Esophagus squamous epithelium (tissue), 5 donors: Measurements from ENCODE around the gene PLD6. TPM values are rescaled to one million over a fixed set of nuclear protein-coding genes. Genes with fewer than 3 reads are reported as not detected.
A peak's percentile ranks its signal among the peaks of the same experiment; 100 is the strongest.
"Not testable (repeated sequence)": the region's sequence is repeated elsewhere in the genome, so short reads cannot be mapped to it uniquely, and the experiment has no call there.

Experiments
- DNase-seq: peaks from one replicate; lab custom pipeline; 2025; lab: John Stamatoyannopoulos, UW
- H3K27ac ChIP-seq, 4 donors: fragments of 200-600 bp; sonication (generic); one replicate each; pipeline ENCODE4 v1.5.1; 2016 to 2019; ENCODE audit warnings: mild to moderate bottlenecking in 1 of 4
- H3K27me3 ChIP-seq, 4 donors: fragments of 200-600 bp; sonication (generic); 1 replicate in 3 of 4; 2 replicates in 1 of 4; pipeline versions ENCODE4 v1.5.1 to v1.6.0; 2017 to 2021; ENCODE audit warnings: antibody characterized with exemption in 1 of 4
- H3K36me3 ChIP-seq, 3 donors: fragments of 200-600 bp; sonication (generic); one replicate each; pipeline ENCODE4 v1.5.1; 2016 to 2019
- H3K4me1 ChIP-seq, 3 donors: fragments of 200-600 bp; sonication (generic); one replicate each; pipeline ENCODE4 v1.5.1; 2017 to 2019
- H3K4me3 ChIP-seq, 4 donors: fragments of 200-600 bp; sonication (generic); 1 replicate in 3 of 4; 2 replicates in 1 of 4; pipeline ENCODE4 v1.5.1; 2016 to 2019; ENCODE audit warnings: mild to moderate bottlenecking in 2 of 4, moderate library complexity in 1 of 4
- H3K9me3 ChIP-seq, 3 donors: fragments of 200-600 bp; sonication (generic); one replicate each; pipeline ENCODE4 v1.5.1; 2016 to 2019
- CTCF ChIP-seq, 6 experiments: fragments of 450-650 bp in 4 of 6; fragments of 200-600 bp in 2 of 6; sonication (generic) in 2 of 6; IDR thresholded peaks; one replicate each; pipeline ENCODE4 v1.5.1; 2016 to 2019; ENCODE audit warnings: antibody characterized with exemption in 6 of 6, mild to moderate bottlenecking in 4 of 6, moderate library complexity in 4 of 6
- POLR2A ChIP-seq, 4 donors: fragments of 450-650 bp; IDR thresholded peaks; one replicate each; pipeline ENCODE4 v1.6.1; 2017; ENCODE audit warnings: antibody characterized with exemption in 4 of 4, mild to moderate bottlenecking in 4 of 4, moderate library complexity in 3 of 4
- WGBS, 2 donors: methylation state at CpG; one replicate each; pipeline ENCODE4 v1.1.5; 2018; 5-methylcytosine and 5-hydroxymethylcytosine counted together
- intact Hi-C: fragments of 100-400 bp; cut with DNase I; formaldehyde crosslinking; loops from one replicate; pipeline ENCODE4 v1.15.0; 2022
- total RNA-seq, 4 donors: library from RNA; depleted of rRNA; stranded (reverse); fragments of >200 nt; gene quantifications; one replicate each; pipeline ENCODE4 v1.1.0, GENCODE V29; 2016
- donor health status: DM: yes; HTN: yes; CAD: no.

The PLD6 gene
- total RNA-seq, 4 donors from 2014 or later = 0.45 to 1.9 (median 0.95) TPM

- Histone ChIP-seq H3K9me3 (no peaks in the 10 kb centered on the region), H3K27me3 (no peaks in the 10 kb centered on the region), H3K36me3 (peaks cover 0 to 38% (median 3%) of the 10 kb centered on the region in 3 donors), H3K4me3 (no peak overlapping the region), H3K4me1 (peaks cover 8 to 76% (median 29%) of the 10 kb centered on the region in 3 donors), H3K27ac (no peak overlapping the region)
- TF ChIP-seq CTCF (IDR thresholded peaks at IDR 0.05) = no peak
- TF ChIP-seq POLR2A (IDR thresholded peaks at IDR 0.05) = no peak
- WGBS, 2 donors = 92 to 97% methylated on average over 4 of the region's 4 CpGs
- intact Hi-C loops = no loop called here
- DNase-seq = no peak
These were observed 17.5 kb downstream of the PLD6 start for GRCh38 chr17:17188586-17188985.

- no peak overlapping the region for H3K4me3 ChIP-seq
- DNase-seq = no peak
- TF ChIP-seq POLR2A (IDR thresholded peaks at IDR 0.05) (no peak), CTCF (IDR thresholded peaks at IDR 0.05) (no peak)
- peak overlapping the region in 3 of 4 donors; percentile 57 to 77 (median 57) for H3K27ac ChIP-seq
- no peaks in the 10 kb centered on the region for H3K9me3 ChIP-seq
- peaks cover 8 to 82% (median 29%) of the 10 kb centered on the region in 3 donors for H3K4me1 ChIP-seq
- H3K36me3 ChIP-seq = peaks cover 0 to 55% (median 10%) of the 10 kb centered on the region in 3 donors
- WGBS, 2 donors = 65 to 76% methylated on average over 10 to 13 of the region's 14 CpGs
- no peaks in the 10 kb centered on the region for H3K27me3 ChIP-seq
- intact Hi-C loops = no loop called here
These were observed 19.3 kb downstream of the PLD6 start for GRCh38 chr17:17186551-17187505.

- H3K36me3 ChIP-seq = peaks cover under 1 to 63% (median 12%) of the 10 kb centered on the region in 3 donors
- intact Hi-C loops = no loop called here
These were observed 20.1 kb downstream of the PLD6 start for GRCh38 chr17:17186051-17186450.

GRCh38 chr17:17184985-17185757 is 21.0 kb downstream of the PLD6 start:
- WGBS, 2 donors = 58 to 62% methylated on average over 8 to 13 of the region's 13 CpGs
- intact Hi-C loops = not testable (repeated sequence)

More at GRCh38 chr17:17186051-17186450, 20.1 kb downstream of the PLD6 start:
- H3K27ac ChIP-seq = peak overlapping the region; percentile 36 to 77 (median 57)
- no peak for DNase-seq
- TF ChIP-seq CTCF (IDR thresholded peaks at IDR 0.05) = no peak
- no peak for TF ChIP-seq POLR2A (IDR thresholded peaks at IDR 0.05)
- H3K9me3 ChIP-seq = no peaks in the 10 kb centered on the region
- WGBS, 2 donors = 5 to 20% methylated on average over 1 to 2 of the region's 3 CpGs
- no peaks in the 10 kb centered on the region for H3K27me3 ChIP-seq
- H3K4me3 ChIP-seq = no peak overlapping the region
- peaks cover 8 to 78% (median 29%) of the 10 kb centered on the region in 3 donors for H3K4me1 ChIP-seq

GRCh38 chr17:17183744-17184143 is 22.4 kb downstream of the PLD6 start:
- intact Hi-C loops = no loop called here
- no peak for DNase-seq
- Histone ChIP-seq H3K27me3 (no peaks in the 10 kb centered on the region), H3K4me3 (no peak overlapping the region), H3K36me3 (peaks cover 10 to 82% (median 30%) of the 10 kb centered on the region in 3 donors), H3K4me1 (peaks cover 8 to 81% (median 27%) of the 10 kb centered on the region in 3 donors), H3K27ac (no peak overlapping the region), H3K9me3 (no peaks in the 10 kb centered on the region)
- TF ChIP-seq POLR2A (IDR thresholded peaks at IDR 0.05) (no peak), CTCF (IDR thresholded peaks at IDR 0.05) (no peak)
- 93 to 96% methylated on average over 3 of the region's 4 CpGs for WGBS, 2 donors

More at GRCh38 chr17:17184985-17185757, 21.0 kb downstream of the PLD6 start:
- not testable (repeated sequence) for H3K4me3 ChIP-seq, H3K27me3 ChIP-seq, H3K9me3 ChIP-seq, DNase-seq
- peaks cover 8 to 78% (median 29%) of the 10 kb centered on the region in 3 donors for H3K4me1 ChIP-seq
- peak overlapping the region in 2 of 4 donors; percentile 24 to 77 for H3K27ac ChIP-seq
- H3K36me3 ChIP-seq = peaks cover 9 to 72% (median 21%) of the 10 kb centered on the region in 3 donors
